Cardiac muscle cell (in vitro differentiated cells and primary cell): ENCODE data around the gene IL1RL2. TPM values are rescaled to one million over a fixed set of nuclear protein-coding genes. Genes with fewer than 3 reads are reported as not detected.

Experiments used
- DNase-seq, 2 donors: peaks; one replicate each; pipeline versions ENCODE4 v3.0.0 to v3.0.0-alpha.2; 2010 to 2017; ENCODE audit warnings: low read depth in 1 of 2, low spot score in 1 of 2
- H3K27ac ChIP-seq: fragments of 200-600 bp; sonication (generic); 2 replicates; pipeline ENCODE4 v1.5.1; 2016
- H3K27me3 ChIP-seq: fragments of 200-600 bp; sonication (generic); 2 replicates; pipeline ENCODE4 v1.6.0; 2016; ENCODE audit warnings: control low read depth
- H3K36me3 ChIP-seq: fragments of 200-600 bp; sonication (generic); 2 replicates; pipeline ENCODE4 v1.5.1; 2016; ENCODE audit warnings: control low read depth
- H3K4me1 ChIP-seq: fragments of 200-600 bp; sonication (generic); 2 replicates; pipeline ENCODE4 v1.8.1; 2017; ENCODE audit warnings: low read depth, mild to moderate bottlenecking, mixed run types
- H3K4me3 ChIP-seq: fragments of 200-600 bp; sonication (generic); 2 replicates; pipeline ENCODE4 v1.5.1; 2016; ENCODE audit warnings: mild to moderate bottlenecking
- H3K9me3 ChIP-seq: fragments of 200-600 bp; sonication (generic); 2 replicates; pipeline ENCODE4 v1.5.1; 2017; ENCODE audit warnings: low read depth, mild to moderate bottlenecking, control low read depth
- CTCF ChIP-seq: IDR thresholded peaks from 2 replicates; pipeline ENCODE4 v1.5.1; 2012; ENCODE audit warnings: low read depth, mild to moderate bottlenecking, low read length
- polyA plus RNA-seq: library from polyadenylated mRNA; unstranded; fragments of >200 nt; fragmentation: Nextera tagmentation; extraction: Ambion mirVana; gene quantifications from 2 replicates; pipeline ENCODE4 v1.2.1, GENCODE V29; 2016
- total RNA-seq: library from RNA; depleted of rRNA; stranded (reverse); fragments of >200 nt; gene quantifications from 2 replicates; pipeline ENCODE4 v1.2.3, GENCODE V29; 2016

The IL1RL2 gene
- total and polyA plus RNA-seq, 2 experiments from 2014 or later, result not detected

GRCh38 chr2:102154364-102154763, 32.5 kb upstream of the IL1RL2 start:
- no peaks in the 10 kb centered on the region for H3K4me1 ChIP-seq
- H3K27ac ChIP-seq, result no peak overlapping the region
- no peak for DNase-seq
- H3K36me3 ChIP-seq, result no peaks in the 10 kb centered on the region
- TF ChIP-seq CTCF, result no peak
- H3K4me3 ChIP-seq, result no peak overlapping the region
- no peaks in the 10 kb centered on the region for H3K27me3 ChIP-seq
- no peaks in the 10 kb centered on the region for H3K9me3 ChIP-seq

GRCh38 chr2:102154946-102155702, 31.7 kb upstream of the IL1RL2 start:
- H3K4me3 ChIP-seq, result no peak overlapping the region
- H3K27me3 ChIP-seq, result no peaks in the 10 kb centered on the region
- no peak for TF ChIP-seq CTCF
- no peaks in the 10 kb centered on the region for H3K4me1 ChIP-seq
- no peaks in the 10 kb centered on the region for H3K36me3 ChIP-seq
- no peak overlapping the region for H3K27ac ChIP-seq
- no peak for DNase-seq
- no peaks in the 10 kb centered on the region for H3K9me3 ChIP-seq

GRCh38 chr2:102155703-102156515, 30.9 kb upstream of the IL1RL2 start:
- Histone ChIP-seq H3K4me1 (no peaks in the 10 kb centered on the region), H3K27ac (no peak overlapping the region), H3K36me3 (no peaks in the 10 kb centered on the region), H3K4me3 (no peak overlapping the region), H3K27me3 (no peaks in the 10 kb centered on the region), H3K9me3 (no peaks in the 10 kb centered on the region)
- TF ChIP-seq CTCF, result no peak
- DNase-seq, result peak in 1 of 2 donors; percentile 92

GRCh38 chr2:102158011-102158755, 28.6 kb upstream of the IL1RL2 start:
- Histone ChIP-seq H3K4me3 (no peak overlapping the region), H3K27me3 (no peaks in the 10 kb centered on the region), H3K27ac (no peak overlapping the region), H3K9me3 (no peaks in the 10 kb centered on the region), H3K4me1 (no peaks in the 10 kb centered on the region), H3K36me3 (no peaks in the 10 kb centered on the region)
- no peak for TF ChIP-seq CTCF
- peak in 1 of 2 donors; percentile 67 for DNase-seq

DNA sequence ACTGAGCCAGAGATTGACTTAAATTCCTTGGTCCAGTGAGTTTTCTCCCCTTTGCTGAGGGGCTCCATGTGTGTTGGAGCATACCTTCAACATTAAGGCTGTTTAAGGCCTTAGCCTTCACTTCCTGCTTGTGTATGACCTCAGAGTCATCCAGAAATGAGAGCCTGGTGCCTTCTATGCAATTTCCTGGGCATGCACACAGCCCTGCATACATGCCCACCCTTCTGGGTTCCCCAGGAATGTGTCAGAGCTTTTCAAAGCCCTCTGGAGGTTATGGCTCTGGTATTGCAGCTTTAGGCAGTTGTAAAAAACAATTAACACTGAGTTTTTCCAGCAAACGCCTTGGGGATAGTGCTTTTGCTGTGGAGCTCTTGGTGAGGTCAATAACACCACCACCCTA, 27.5 kb upstream of the IL1RL2 start:
- no peaks in the 10 kb centered on the region for H3K27me3 ChIP-seq
- no peak overlapping the region for H3K27ac ChIP-seq
- TF ChIP-seq CTCF, result no peak
- no peak overlapping the region for H3K4me3 ChIP-seq
- H3K36me3 ChIP-seq, result no peaks in the 10 kb centered on the region
- peak in 1 of 2 donors; percentile 68 for DNase-seq
- no peaks in the 10 kb centered on the region for H3K4me1 ChIP-seq
- H3K9me3 ChIP-seq, result no peaks in the 10 kb centered on the region
